Esophagus muscularis mucosa (tissue), 4 donors: ENCODE results near the gene SPOP. TPM values are rescaled to one million over a fixed set of nuclear protein-coding genes. Genes with fewer than 3 reads are reported as not detected.
"Not testable (repeated sequence)": the region's sequence is repeated elsewhere in the genome, so short reads cannot be mapped to it uniquely, and the experiment has no call there.

Experiments used
- DNase-seq: peaks from one replicate; pipeline ENCODE4 v3.0.0-alpha.2; 2017; ENCODE audit errors: extremely low spot score
- H3K27ac ChIP-seq, 4 donors: fragments of 200-600 bp; sonication (generic); replicated peaks in 1 of 4; 1 replicate in 3 of 4; 2 replicates in 1 of 4; pipeline ENCODE4 v1.5.1; 2016 to 2019; ENCODE audit warnings: mild to moderate bottlenecking in 1 of 4
- H3K27me3 ChIP-seq, 4 donors: fragments of 200-600 bp; sonication (generic); one replicate each; pipeline versions ENCODE4 v1.5.1 to v1.6.0; 2016 to 2019
- H3K36me3 ChIP-seq, 4 donors: fragments of 200-600 bp; sonication (generic); one replicate each; pipeline ENCODE4 v1.5.1; 2016 to 2019
- H3K4me1 ChIP-seq, 4 donors: fragments of 200-600 bp; sonication (generic); one replicate each; pipeline ENCODE4 v1.5.1; 2016 to 2019
- H3K4me3 ChIP-seq, 4 donors: fragments of 200-600 bp; sonication (generic); 1 replicate in 2 of 4; 2 replicates in 2 of 4; pipeline ENCODE4 v1.5.1; 2016 to 2019; ENCODE audit warnings: mild to moderate bottlenecking in 4 of 4, moderate library complexity in 1 of 4
- H3K9me3 ChIP-seq, 4 donors: fragments of 200-600 bp; sonication (generic); 1 replicate in 3 of 4; 2 replicates in 1 of 4; pipeline ENCODE4 v1.5.1; 2016 to 2019
- CTCF ChIP-seq, 3 experiments: fragments of 200-600 bp in 2 of 3; fragments of 450-650 bp in 1 of 3; sonication (generic) in 2 of 3; IDR thresholded peaks; one replicate each; pipeline ENCODE4 v1.5.1; 2017 to 2019; ENCODE audit warnings: antibody characterized with exemption in 3 of 3, mild to moderate bottlenecking in 2 of 3, moderate library complexity in 1 of 3
- EP300 ChIP-seq: sonication (generic); formaldehyde crosslinking; IDR thresholded peaks from one replicate; pipeline ENCODE4 v1.6.1; 2017; ENCODE audit warnings: antibody characterized with exemption
- POLR2A ChIP-seq: fragments of 450-650 bp; IDR thresholded peaks from one replicate; pipeline ENCODE4 v1.6.1; 2017; ENCODE audit warnings: antibody characterized with exemption, moderate library complexity, mild to moderate bottlenecking, low read depth
- POLR2AphosphoS5 ChIP-seq, 2 donors: sonication (generic); formaldehyde crosslinking; IDR thresholded peaks; one replicate each; pipeline ENCODE4 v1.6.1; 2017; ENCODE audit warnings: antibody characterized with exemption in 2 of 2
- WGBS: methylation state at CpG from one replicate; pipeline ENCODE4 v1.1.5; 2018; 5-methylcytosine and 5-hydroxymethylcytosine counted together
- intact Hi-C: fragments of 100-400 bp; cut with DNase I; formaldehyde crosslinking; loops from one replicate; pipeline ENCODE4 v1.15.1; 2023
- total RNA-seq, 4 donors: library from RNA; depleted of rRNA; stranded (reverse); fragments of >200 nt; gene quantifications; one replicate each; pipeline versions ENCODE4 v1.1.0 to v1.2.1, GENCODE V29; 2016

Gene SPOP
- total RNA-seq, 4 donors from 2014 or later, result 156 to 304 (median 185) TPM

DNA sequence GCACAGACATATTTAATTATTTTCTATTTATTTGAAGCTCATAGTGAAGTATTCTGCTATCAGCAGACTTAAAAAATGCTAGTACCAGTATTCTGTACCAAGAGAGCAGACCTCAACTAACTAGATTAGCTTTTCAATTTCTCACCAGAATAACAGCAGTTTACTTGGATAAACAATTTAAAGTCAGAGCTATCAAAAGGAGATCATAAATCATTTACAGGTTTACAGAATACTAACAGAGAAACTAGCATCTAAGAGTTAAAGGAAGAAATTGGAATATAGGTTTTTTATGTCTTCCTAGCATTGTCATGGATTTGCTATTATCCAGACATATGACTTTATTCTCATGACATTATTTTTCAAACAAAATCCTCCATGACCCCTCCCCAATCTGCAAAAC is 3.4 kb downstream of the SPOP start:
- no peak overlapping the region for H3K4me3 ChIP-seq
- no peak for TF ChIP-seq POLR2AphosphoS5 (IDR thresholded peaks at IDR 0.05)
- no peak for TF ChIP-seq EP300
- TF ChIP-seq CTCF (IDR thresholded peaks at IDR 0.05), result no peak
- no peak for TF ChIP-seq POLR2A
- H3K4me1 ChIP-seq, result peaks cover 52 to 84% (median 80%) of the 10 kb centered on the region in 4 donors
- no peaks in the 10 kb centered on the region for H3K9me3 ChIP-seq
- DNase-seq, result no peak
- peaks cover 0 to 5% (median 3%) of the 10 kb centered on the region in 4 donors for H3K36me3 ChIP-seq
- intact Hi-C loops, result no loop called here
- no peaks in the 10 kb centered on the region for H3K27me3 ChIP-seq
- peak overlapping the region; percentile 94 to 99 (median 98) for H3K27ac ChIP-seq

DNA sequence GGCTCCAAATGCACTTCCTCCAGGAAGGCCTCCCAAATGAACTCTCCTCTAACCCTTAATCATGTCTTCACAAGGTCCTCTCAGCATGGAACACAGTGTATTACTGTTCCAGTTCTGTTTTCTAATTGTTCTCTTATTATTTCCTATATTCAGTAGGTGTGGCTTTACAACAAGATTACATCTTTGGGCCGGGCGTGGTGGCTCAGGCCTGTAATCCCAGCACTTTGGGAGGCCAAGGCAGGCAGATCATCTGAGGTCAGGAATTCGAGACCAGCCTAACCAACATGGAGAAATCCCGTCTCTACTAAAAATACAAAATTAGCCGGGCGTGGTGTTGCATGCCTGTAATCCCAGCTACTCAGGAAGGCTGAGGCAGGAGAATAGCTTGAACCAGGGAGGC is 4.2 kb downstream of the SPOP start:
- peak overlapping the region; percentile 48 to 99 (median 96) for H3K27ac ChIP-seq
- 87% methylated on average over 6 of the region's 6 CpGs for WGBS
- peaks cover 53 to 86% (median 84%) of the 10 kb centered on the region in 4 donors for H3K4me1 ChIP-seq
- H3K9me3 ChIP-seq, DNase-seq, intact Hi-C loops, H3K27me3 ChIP-seq, H3K4me3 ChIP-seq, H3K36me3 ChIP-seq: not testable (repeated sequence)

GRCh38 chr17:49670641-49671040 is 7.3 kb downstream of the SPOP start:
- intact Hi-C loops, result no loop called here
- H3K27ac ChIP-seq, result peak overlapping the region; percentile 53 to 99 (median 78)
- peaks cover 0 to 8% (median 4%) of the 10 kb centered on the region in 4 donors for H3K36me3 ChIP-seq
- 67% methylated on average over 4 of the region's 4 CpGs for WGBS
- H3K27me3 ChIP-seq, result no peaks in the 10 kb centered on the region
- no peak for TF ChIP-seq POLR2A
- TF ChIP-seq POLR2AphosphoS5 (IDR thresholded peaks at IDR 0.05), result no peak
- TF ChIP-seq CTCF (IDR thresholded peaks at IDR 0.05), result no peak
- TF ChIP-seq EP300, result no peak
- H3K4me1 ChIP-seq, result peaks cover 38 to 83% (median 73%) of the 10 kb centered on the region in 4 donors
- DNase-seq, result no peak
- H3K4me3 ChIP-seq, result no peak overlapping the region
- H3K9me3 ChIP-seq, result no peaks in the 10 kb centered on the region

DNA sequence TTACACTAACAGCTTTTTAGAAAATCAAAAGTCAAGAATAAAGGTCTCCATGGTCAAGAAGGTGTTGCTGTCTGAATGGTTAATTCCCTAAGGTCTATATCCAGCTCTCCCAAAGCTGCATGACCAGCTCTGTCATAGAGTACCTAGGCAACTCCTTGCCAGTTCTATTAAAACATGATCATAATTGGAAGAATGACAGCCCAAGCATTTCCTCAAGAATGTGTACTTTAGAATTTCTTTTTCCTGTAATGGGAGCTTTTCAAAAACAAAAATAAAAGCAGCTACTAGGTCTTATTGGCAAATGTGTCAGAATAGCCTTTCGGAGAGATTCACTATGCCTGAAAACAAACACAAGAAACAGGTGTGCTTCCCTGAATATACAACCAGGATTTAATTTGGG is 7.9 kb downstream of the SPOP start:
- H3K9me3 ChIP-seq, result no peaks in the 10 kb centered on the region
- no peak for DNase-seq
- 55% methylated on average over 1 of the region's 1 CpG for WGBS
- no peaks in the 10 kb centered on the region for H3K27me3 ChIP-seq
- TF ChIP-seq POLR2AphosphoS5 (IDR thresholded peaks at IDR 0.05) (no peak), EP300 (no peak)
- intact Hi-C loops, result no loop called here
- H3K4me3 ChIP-seq, result no peak overlapping the region
- H3K36me3 ChIP-seq, result peaks cover 0 to 9% (median 4%) of the 10 kb centered on the region in 4 donors
- H3K4me1 ChIP-seq, result peaks cover 33 to 77% (median 67%) of the 10 kb centered on the region in 4 donors
- H3K27ac ChIP-seq, result peak overlapping the region; percentile 53 to 99 (median 78)

DNA sequence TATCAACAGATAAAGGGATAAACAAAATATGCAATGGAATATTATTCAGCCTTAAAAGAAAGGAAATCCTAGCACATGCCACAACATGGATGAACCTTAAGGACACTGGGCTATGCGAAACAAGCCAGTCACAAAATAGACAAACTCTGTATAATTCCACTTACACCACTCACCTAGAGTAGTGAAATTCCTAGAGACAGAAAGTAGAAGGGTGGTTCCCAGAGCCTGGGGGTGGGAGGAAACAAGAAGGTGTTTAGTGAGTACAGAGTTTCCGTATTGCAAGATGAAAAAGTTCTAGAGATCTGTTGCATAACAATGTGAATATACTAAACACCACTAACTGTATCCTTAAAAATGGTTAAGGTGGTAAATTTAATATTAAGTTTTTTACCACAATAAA is 10.0 kb downstream of the SPOP start:
- Histone ChIP-seq H3K9me3 (no peaks in the 10 kb centered on the region), H3K27ac (peak overlapping the region in 1 of 4 donors; percentile 18), H3K27me3 (no peaks in the 10 kb centered on the region), H3K36me3 (peaks cover 0 to 5% (median 2%) of the 10 kb centered on the region in 4 donors), H3K4me1 (peaks cover 17 to 67% (median 60%) of the 10 kb centered on the region in 4 donors), H3K4me3 (no peak overlapping the region)
- TF ChIP-seq POLR2AphosphoS5 (IDR thresholded peaks at IDR 0.05), result no peak
- TF ChIP-seq CTCF (IDR thresholded peaks at IDR 0.05), result no peak
- TF ChIP-seq POLR2A, result no peak
- intact Hi-C loops, result no loop called here
- 77% methylated on average over 2 of the region's 2 CpGs for WGBS
- no peak for DNase-seq

DNA sequence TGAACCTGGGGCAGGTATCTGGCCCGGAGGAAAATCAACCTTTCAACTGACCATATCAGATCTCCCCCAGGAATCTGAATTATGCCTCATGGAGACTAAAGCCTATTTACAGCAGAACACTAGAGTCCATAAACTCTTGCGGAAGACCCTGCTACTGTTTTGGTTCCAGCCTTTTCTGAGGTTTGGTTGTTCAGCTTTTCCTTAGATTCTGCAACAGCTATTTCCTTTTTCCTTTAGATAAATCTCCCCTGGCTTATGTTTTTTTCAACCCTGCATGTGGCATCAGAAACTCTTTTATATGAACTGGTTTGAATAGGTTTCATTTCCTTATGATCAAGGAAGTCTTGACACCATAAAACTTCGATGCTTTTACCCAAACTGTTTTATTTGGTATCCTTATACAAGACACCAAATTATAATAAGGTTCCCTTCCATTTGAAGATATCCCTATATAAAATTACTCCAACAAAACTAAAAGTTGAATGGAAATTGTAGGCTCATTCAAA is 13.1 kb downstream of the SPOP start:
- no peak overlapping the region for H3K27ac ChIP-seq

More for the DNA sequence above, 13.1 kb downstream of the SPOP start:
- 79% methylated on average over 3 of the region's 3 CpGs for WGBS
- no peak for DNase-seq
- Histone ChIP-seq H3K4me1 (peaks cover 7 to 57% (median 46%) of the 10 kb centered on the region in 4 donors), H3K4me3 (no peak overlapping the region), H3K36me3 (peaks cover 0 to 5% (median 0%) of the 10 kb centered on the region in 4 donors), H3K27me3 (no peaks in the 10 kb centered on the region), H3K9me3 (no peaks in the 10 kb centered on the region)
- intact Hi-C loops, result no loop called here
- TF ChIP-seq CTCF (IDR thresholded peaks at IDR 0.05) (no peak), EP300 (no peak)
